Fibroblast of lung (primary cell): Measurements from ENCODE around the gene EFCAB8.
"Not testable (repeated sequence)": the region's sequence is repeated elsewhere in the genome, so short reads cannot be mapped to it uniquely, and the experiment has no call there.

Source experiments
- EZH2 ChIP-seq: IDR thresholded peaks from 2 replicates; pipeline ENCODE4 v1.5.1; 2012; ENCODE audit warnings: low read length, control low read depth, mild to moderate bottlenecking; ENCODE audit errors: missing control alignments
- TF ChIP-seq, protein P1 (sequence below), 2 donors: IDR thresholded peaks in 1 of 2; conservative IDR thresholded peaks in 1 of 2; 1 replicate in 1 of 2; 2 replicates in 1 of 2; pipeline ENCODE4 v1.5.1; 2011 to 2012; ENCODE audit warnings: low read length in 2 of 2, control low read depth in 1 of 2, inconsistent platforms in 1 of 2, low read depth in 1 of 2, mild to moderate bottlenecking in 1 of 2

DNA sequence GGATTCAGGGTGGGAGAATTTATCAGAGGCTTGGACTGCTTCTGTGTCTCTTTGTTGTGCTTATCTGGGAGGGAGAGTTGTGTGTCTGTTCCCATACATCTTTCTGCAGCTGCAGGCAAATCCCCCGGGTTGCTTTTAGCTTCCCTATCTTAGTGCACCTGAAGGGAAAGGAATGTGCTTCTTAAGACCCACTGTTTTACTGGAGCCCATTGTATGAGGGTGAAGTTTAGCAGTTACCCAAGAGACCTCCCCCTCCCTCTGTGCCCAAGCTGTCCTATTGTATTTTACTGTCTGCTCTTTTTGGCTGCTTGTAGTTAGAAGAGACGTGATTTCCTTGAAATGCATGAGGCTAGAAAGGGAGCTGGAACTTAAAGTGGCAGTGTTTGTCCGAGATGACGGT lies 91.8 kb downstream of the EFCAB8 start:
- TF ChIP-seq, protein P1, sequence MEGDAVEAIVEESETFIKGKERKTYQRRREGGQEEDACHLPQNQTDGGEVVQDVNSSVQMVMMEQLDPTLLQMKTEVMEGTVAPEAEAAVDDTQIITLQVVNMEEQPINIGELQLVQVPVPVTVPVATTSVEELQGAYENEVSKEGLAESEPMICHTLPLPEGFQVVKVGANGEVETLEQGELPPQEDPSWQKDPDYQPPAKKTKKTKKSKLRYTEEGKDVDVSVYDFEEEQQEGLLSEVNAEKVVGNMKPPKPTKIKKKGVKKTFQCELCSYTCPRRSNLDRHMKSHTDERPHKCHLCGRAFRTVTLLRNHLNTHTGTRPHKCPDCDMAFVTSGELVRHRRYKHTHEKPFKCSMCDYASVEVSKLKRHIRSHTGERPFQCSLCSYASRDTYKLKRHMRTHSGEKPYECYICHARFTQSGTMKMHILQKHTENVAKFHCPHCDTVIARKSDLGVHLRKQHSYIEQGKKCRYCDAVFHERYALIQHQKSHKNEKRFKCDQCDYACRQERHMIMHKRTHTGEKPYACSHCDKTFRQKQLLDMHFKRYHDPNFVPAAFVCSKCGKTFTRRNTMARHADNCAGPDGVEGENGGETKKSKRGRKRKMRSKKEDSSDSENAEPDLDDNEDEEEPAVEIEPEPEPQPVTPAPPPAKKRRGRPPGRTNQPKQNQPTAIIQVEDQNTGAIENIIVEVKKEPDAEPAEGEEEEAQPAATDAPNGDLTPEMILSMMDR (conservative IDR thresholded peaks at IDR 0.05 in 1 of 2, IDR thresholded peaks at IDR 0.05 in 1 of 2; ENCODE audit: low read depth in 1 of 2, low read length in 2 of 2), result not testable (repeated sequence)
- not testable (repeated sequence) for TF ChIP-seq EZH2
